Stimulated activated CD4-positive, alpha-beta T cell treated with anti-CD3 and anti-CD28 coated beads, Interleukin-12 subunit alpha, Interleukin-12 subunit beta, amount 100 ng/mL, for 4 hours (primary cell): Measurements from ENCODE around the gene ATP9B.

ENCODE experiments used
- DNase-seq: peaks from one replicate; pipeline ENCODE4 v3.0.0-alpha.2; 2020

ATP9B gene

GRCh38 chr18:79384834-79385233, 315.6 kb downstream of the ATP9B start:
- DNase-seq: no peak

GRCh38 chr18:79385326-79385707, 316.1 kb downstream of the ATP9B start:
- DNase-seq: no peak

- DNase-seq: no peak
These were observed 316.6 kb downstream of the ATP9B start for GRCh38 chr18:79385708-79386341.

- no peak for DNase-seq
These were observed 317.4 kb downstream of the ATP9B start for GRCh38 chr18:79386547-79386946.

- DNase-seq: no peak
These were observed 318.0 kb downstream of the ATP9B start for GRCh38 chr18:79387214-79387613.

GRCh38 chr18:79387615-79388014, 318.4 kb downstream of the ATP9B start:
- no peak for DNase-seq

- no peak for DNase-seq
These were observed 318.8 kb downstream of the ATP9B start for GRCh38 chr18:79388043-79388442.

GRCh38 chr18:79389689-79390088, 320.5 kb downstream of the ATP9B start:
- DNase-seq: no peak

- no peak for DNase-seq
These were observed 323.0 kb downstream of the ATP9B start for GRCh38 chr18:79392226-79392625.

- no peak for DNase-seq
These were observed 324.0 kb downstream of the ATP9B start for GRCh38 chr18:79393181-79393634.

- peak; percentile 39 for DNase-seq
These were observed 324.7 kb downstream of the ATP9B start for GRCh38 chr18:79393635-79394533.

GRCh38 chr18:79394534-79395307, 325.5 kb downstream of the ATP9B start:
- DNase-seq: peak; percentile 70

- DNase-seq: no peak
These were observed 326.1 kb downstream of the ATP9B start for GRCh38 chr18:79395308-79395640.

GRCh38 chr18:79395761-79396404, 326.7 kb downstream of the ATP9B start, which contains the start of gene NFATC1:
TSS of gene NFATC1 (plus strand) at chr18:79395930. CDS start at chr18:79396225, 295 bp downstream.
- peak; percentile 84 for DNase-seq

GRCh38 chr18:79396431-79397246, 327.4 kb downstream of the ATP9B start:
- peak; percentile 59 for DNase-seq

- DNase-seq: no peak
These were observed 328.1 kb downstream of the ATP9B start for GRCh38 chr18:79397247-79397829.

- no peak for DNase-seq
These were observed 328.9 kb downstream of the ATP9B start for GRCh38 chr18:79397830-79398761.

- DNase-seq: peak; percentile 37
These were observed 330.3 kb downstream of the ATP9B start for GRCh38 chr18:79399275-79400081.

- peak; percentile 67 for DNase-seq
These were observed 330.9 kb downstream of the ATP9B start for GRCh38 chr18:79400091-79400590.
